Panc1 (cell line): Measurements from ENCODE around the gene AK4. TPM values are rescaled to one million over a fixed set of nuclear protein-coding genes. Genes with fewer than 3 reads are reported as not detected.

Experiments used
- ATAC-seq: fragments of 200-7000 bp; cut with Tn5 transposase; 2 replicates; pipeline ENCODE4 v1.9.1; 2020; ENCODE audit warnings: mild to moderate bottlenecking, moderate library complexity
- BruUV-seq: library from RNA; stranded (reverse); fragments of 400-500 nt; replicated peaks from 2 replicates; lab custom pipeline; 2021; lab: Mats Ljungman, UMichigan
- CTCF ChIA-PET: fragments of 300-600 bp; sonication (Branson Sonifier 250); formaldehyde crosslinking; loops from one replicate; lab custom pipeline; 2022; ENCODE audit warnings: antibody characterized with exemption; lab: Charles Lee
- POLR2A ChIA-PET: fragments of 300-600 bp; sonication (Branson Sonifier 250); formaldehyde crosslinking; loops from one replicate; lab custom pipeline; 2022; ENCODE audit warnings: antibody characterized with exemption; lab: Charles Lee
- DNase-seq: peaks from one replicate; pipeline ENCODE4 v3.0.0-alpha.2; 2010; ENCODE audit warnings: low read depth, low spot score
- H3K27ac ChIP-seq: 2 replicates; pipeline ENCODE4 v1.5.1; 2011; ENCODE audit warnings: mild to moderate bottlenecking, low read length, inconsistent platforms
- H3K27me3 ChIP-seq: fragments of 200-500 bp; sonication (Bioruptor generic); 2 replicates; pipeline ENCODE4 v1.6.0; 2014; ENCODE audit warnings: low read length, inconsistent platforms; ENCODE audit not compliant: control insufficient read depth, insufficient read depth
- H3K36me3 ChIP-seq: fragments of 200-500 bp; sonication (Bioruptor generic); 2 replicates; pipeline ENCODE4 v1.5.1; 2014; ENCODE audit warnings: inconsistent platforms, mild to moderate bottlenecking, low read length, moderate library complexity; ENCODE audit not compliant: control insufficient read depth, insufficient read depth
- H3K4me1 ChIP-seq: 2 replicates; pipeline ENCODE4 v1.5.1; 2011; ENCODE audit warnings: inconsistent platforms, mild to moderate bottlenecking, low read length, moderate library complexity; ENCODE audit not compliant: control insufficient read depth, insufficient read depth
- H3K4me3 ChIP-seq, 2 experiments: 2 replicates each; pipeline ENCODE4 v1.5.1; 2011 to 2012; ENCODE audit warnings: low read depth in 2 of 2, low read length in 2 of 2, mild to moderate bottlenecking in 2 of 2, inconsistent platforms in 1 of 2, moderate library complexity in 1 of 2
- H3K9me3 ChIP-seq: fragments of 200-500 bp; sonication (Bioruptor generic); 2 replicates; pipeline ENCODE4 v1.5.1; 2014; ENCODE audit warnings: low read depth, mild to moderate bottlenecking, inconsistent platforms, low read length, moderate library complexity; ENCODE audit not compliant: control insufficient read depth, insufficient read depth
- POLR2AphosphoS5 ChIP-seq: IDR thresholded peaks from 2 replicates; pipeline ENCODE4 v1.6.1; 2012; ENCODE audit warnings: mild to moderate bottlenecking, low read depth, low read length, moderate library complexity
- SIN3A ChIP-seq: IDR thresholded peaks from 2 replicates; pipeline ENCODE4 v1.6.1; 2012; ENCODE audit warnings: low read depth, mild to moderate bottlenecking, low read length, moderate library complexity, borderline replicate concordance; ENCODE audit not compliant: insufficient read depth
- TCF7L2 ChIP-seq: IDR thresholded peaks from 2 replicates; pipeline ENCODE4 v1.6.1; 2011; ENCODE audit warnings: mild to moderate bottlenecking, low read depth, low read length, inconsistent platforms
- in situ Hi-C: cut with HindIII; loops from 2 replicates; pipeline ENCODE4 v1.10.0; 2016; ENCODE audit warnings: low sequenced_read_pairs, low pct_unique_long_range_greater_than_20kb
- intact Hi-C: fragments of 100-400 bp; cut with micrococcal nuclease; formaldehyde crosslinking; loops from one replicate; pipeline ENCODE4 v1.10.0; 2022; ENCODE audit not compliant: unreplicated experiment
- total RNA-seq: library from RNA; stranded (reverse); gene quantifications from one replicate; pipeline ENCODE4 v1.2.1, GENCODE V29; 2021; ENCODE audit not compliant: unreplicated experiment
- TF ChIP-seq, protein P1 (sequence below): fragments of 450-650 bp; IDR thresholded peaks from 2 replicates; pipeline ENCODE4 v1.5.1; 2017; ENCODE audit warnings: mild to moderate bottlenecking
- TF ChIP-seq, protein P2 (sequence below), 2 experiments: IDR thresholded peaks; 2 replicates each; pipeline ENCODE4 v1.6.1; 2011 to 2012; ENCODE audit warnings: low read depth in 2 of 2, control low read depth in 1 of 2, low read length in 1 of 2, mild to moderate bottlenecking in 1 of 2, moderate library complexity in 1 of 2; ENCODE audit not compliant: insufficient read depth in 1 of 2

Gene AK4
- total RNA-seq, 1 experiment from 2014 or later, result 26.8 TPM

GRCh38 chr1:65267271-65267670, 119.3 kb downstream of the AK4 start:
- in situ Hi-C loops (no loop called here), intact Hi-C loops (no loop called here)
- H3K36me3 ChIP-seq, result no peaks in the 10 kb centered on the region
- no peaks in the 10 kb centered on the region for H3K27me3 ChIP-seq
- no peaks in the 10 kb centered on the region for H3K9me3 ChIP-seq
- POLR2A ChIA-PET, result no interaction called here
- DNase-seq (no peak), ATAC-seq (no peak)
- TF ChIP-seq POLR2AphosphoS5 (no peak), SIN3A (no peak), TCF7L2 (no peak)
- TF ChIP-seq, protein P1, sequence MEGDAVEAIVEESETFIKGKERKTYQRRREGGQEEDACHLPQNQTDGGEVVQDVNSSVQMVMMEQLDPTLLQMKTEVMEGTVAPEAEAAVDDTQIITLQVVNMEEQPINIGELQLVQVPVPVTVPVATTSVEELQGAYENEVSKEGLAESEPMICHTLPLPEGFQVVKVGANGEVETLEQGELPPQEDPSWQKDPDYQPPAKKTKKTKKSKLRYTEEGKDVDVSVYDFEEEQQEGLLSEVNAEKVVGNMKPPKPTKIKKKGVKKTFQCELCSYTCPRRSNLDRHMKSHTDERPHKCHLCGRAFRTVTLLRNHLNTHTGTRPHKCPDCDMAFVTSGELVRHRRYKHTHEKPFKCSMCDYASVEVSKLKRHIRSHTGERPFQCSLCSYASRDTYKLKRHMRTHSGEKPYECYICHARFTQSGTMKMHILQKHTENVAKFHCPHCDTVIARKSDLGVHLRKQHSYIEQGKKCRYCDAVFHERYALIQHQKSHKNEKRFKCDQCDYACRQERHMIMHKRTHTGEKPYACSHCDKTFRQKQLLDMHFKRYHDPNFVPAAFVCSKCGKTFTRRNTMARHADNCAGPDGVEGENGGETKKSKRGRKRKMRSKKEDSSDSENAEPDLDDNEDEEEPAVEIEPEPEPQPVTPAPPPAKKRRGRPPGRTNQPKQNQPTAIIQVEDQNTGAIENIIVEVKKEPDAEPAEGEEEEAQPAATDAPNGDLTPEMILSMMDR, result no peak
- TF ChIP-seq, protein P2, sequence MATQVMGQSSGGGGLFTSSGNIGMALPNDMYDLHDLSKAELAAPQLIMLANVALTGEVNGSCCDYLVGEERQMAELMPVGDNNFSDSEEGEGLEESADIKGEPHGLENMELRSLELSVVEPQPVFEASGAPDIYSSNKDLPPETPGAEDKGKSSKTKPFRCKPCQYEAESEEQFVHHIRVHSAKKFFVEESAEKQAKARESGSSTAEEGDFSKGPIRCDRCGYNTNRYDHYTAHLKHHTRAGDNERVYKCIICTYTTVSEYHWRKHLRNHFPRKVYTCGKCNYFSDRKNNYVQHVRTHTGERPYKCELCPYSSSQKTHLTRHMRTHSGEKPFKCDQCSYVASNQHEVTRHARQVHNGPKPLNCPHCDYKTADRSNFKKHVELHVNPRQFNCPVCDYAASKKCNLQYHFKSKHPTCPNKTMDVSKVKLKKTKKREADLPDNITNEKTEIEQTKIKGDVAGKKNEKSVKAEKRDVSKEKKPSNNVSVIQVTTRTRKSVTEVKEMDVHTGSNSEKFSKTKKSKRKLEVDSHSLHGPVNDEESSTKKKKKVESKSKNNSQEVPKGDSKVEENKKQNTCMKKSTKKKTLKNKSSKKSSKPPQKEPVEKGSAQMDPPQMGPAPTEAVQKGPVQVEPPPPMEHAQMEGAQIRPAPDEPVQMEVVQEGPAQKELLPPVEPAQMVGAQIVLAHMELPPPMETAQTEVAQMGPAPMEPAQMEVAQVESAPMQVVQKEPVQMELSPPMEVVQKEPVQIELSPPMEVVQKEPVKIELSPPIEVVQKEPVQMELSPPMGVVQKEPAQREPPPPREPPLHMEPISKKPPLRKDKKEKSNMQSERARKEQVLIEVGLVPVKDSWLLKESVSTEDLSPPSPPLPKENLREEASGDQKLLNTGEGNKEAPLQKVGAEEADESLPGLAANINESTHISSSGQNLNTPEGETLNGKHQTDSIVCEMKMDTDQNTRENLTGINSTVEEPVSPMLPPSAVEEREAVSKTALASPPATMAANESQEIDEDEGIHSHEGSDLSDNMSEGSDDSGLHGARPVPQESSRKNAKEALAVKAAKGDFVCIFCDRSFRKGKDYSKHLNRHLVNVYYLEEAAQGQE (IDR thresholded peaks at IDR 0.05; ENCODE audit: insufficient read depth in 1 of 2, low read depth in 2 of 2, low read length in 1 of 2), result no peak
- no peak overlapping the region for H3K4me3 ChIP-seq
- BruUV-seq, result no TSS peak
- H3K27ac ChIP-seq, result no peak overlapping the region
- H3K4me1 ChIP-seq, result no peaks in the 10 kb centered on the region; the same call in 1 of the 2 replicates
- CTCF ChIA-PET, result no interaction called here

DNA sequence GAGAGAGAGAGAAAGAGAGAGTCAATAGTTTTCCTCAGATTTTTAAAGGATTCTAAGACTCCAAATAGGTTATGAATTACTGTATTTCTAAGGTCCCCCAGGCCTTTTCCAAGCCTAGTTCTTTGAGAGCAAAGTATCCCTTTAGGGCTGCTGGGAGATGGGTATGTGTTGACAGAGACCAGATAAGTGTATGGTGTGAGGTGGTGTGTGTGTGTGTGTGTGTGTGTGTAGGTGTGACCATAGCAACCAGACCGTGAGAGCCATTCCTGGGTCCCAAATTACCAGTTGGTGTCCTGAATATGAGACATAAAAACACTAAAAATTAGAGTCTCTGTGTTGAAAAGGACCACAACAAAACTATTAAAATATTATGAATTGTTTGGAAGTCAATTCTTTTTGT, 119.7 kb downstream of the AK4 start:
- ATAC-seq, result no peak
- no peaks in the 10 kb centered on the region for H3K36me3 ChIP-seq
- TF ChIP-seq, protein P1, result no peak
- TF ChIP-seq, protein P2 (IDR thresholded peaks at IDR 0.05; ENCODE audit: insufficient read depth in 1 of 2, low read depth in 2 of 2, low read length in 1 of 2), result no peak
- TF ChIP-seq TCF7L2, result no peak
- no peak for TF ChIP-seq SIN3A
- TF ChIP-seq POLR2AphosphoS5, result no peak
- H3K27ac ChIP-seq, result no peak overlapping the region
- intact Hi-C loops (no loop called here), in situ Hi-C loops (no loop called here)
- no peaks in the 10 kb centered on the region for H3K27me3 ChIP-seq
- no TSS peak for BruUV-seq
- no peak overlapping the region for H3K4me3 ChIP-seq
- ChIA-PET CTCF (no interaction called here), POLR2A (no interaction called here)
- no peaks in the 10 kb centered on the region for H3K9me3 ChIP-seq
- no peak for DNase-seq
- no peaks in the 10 kb centered on the region; the same call in 1 of the 2 replicates for H3K4me1 ChIP-seq
